HepG2 (cell line): ENCODE results near the gene ANTKMT. TPM values are rescaled to one million over a fixed set of nuclear protein-coding genes. Genes with fewer than 3 reads are reported as not detected.

Experiments
- ATAC-seq: fragments of 200-7000 bp; cut with Tn5 transposase; 3 replicates; pipeline ENCODE4 v1.9.1; 2020; ENCODE audit warnings: mild to moderate bottlenecking, moderate library complexity
- BruUV-seq: library from RNA; stranded (reverse); fragments of 400-500 nt; replicated peaks from 2 replicates; lab custom pipeline; 2021; lab: Mats Ljungman, UMichigan
- CTCF ChIA-PET: fragments of 300-600 bp; formaldehyde crosslinking; extraction: SDS; loops from one replicate; lab custom pipeline; 2021; ENCODE audit warnings: low total read pairs, inconsistent platforms, low intra/inter-chr PET ratio; lab: Yijun Ruan, JAX
- POLR2A ChIA-PET: fragments of 350-600 bp; sonication (Branson Sonifier 250); formaldehyde crosslinking; loops from one replicate; lab custom pipeline; 2020; ENCODE audit warnings: antibody characterized with exemption, inconsistent platforms; lab: Yijun Ruan, JAX
- DNase-seq: peaks from one replicate; pipeline ENCODE4 v3.0.0-alpha.2; 2015; ENCODE audit warnings: low spot score
- FAIRE-seq: peaks from 3 replicates; lab custom pipeline; 2011; peaks lifted over from hg19 to GRCh38; lab: Jason Lieb, UNC
- H2AFZ ChIP-seq: one replicate; pipeline ENCODE4 v1.6.1; 2011; ENCODE audit warnings: low read length, inconsistent platforms
- H3K27ac ChIP-seq: fragments of 300-600 bp; 3 replicates; pipeline ENCODE4 v1.8.0; 2011; ENCODE audit warnings: mixed run types, mild to moderate bottlenecking, mixed read lengths, low read length, inconsistent platforms; ENCODE audit not compliant: insufficient read depth; ENCODE audit errors: extremely low read length
- H3K27me3 ChIP-seq, 2 experiments: fragments of 200-600 bp in 1 of 2; 2 replicates in 1 of 2; 3 replicates in 1 of 2; pipeline versions ENCODE4 v1.6.0 to v1.8.0; 2011; ENCODE audit warnings: low read length in 2 of 2, mild to moderate bottlenecking in 2 of 2, moderate library complexity in 2 of 2, inconsistent platforms in 1 of 2; ENCODE audit not compliant: insufficient read depth in 2 of 2, control insufficient read depth in 1 of 2
- H3K36me3 ChIP-seq, 2 experiments: fragments of 200-600 bp in 1 of 2; replicated peaks in 1 of 2; 2 replicates in 1 of 2; 3 replicates in 1 of 2; pipeline versions ENCODE4 v1.5.1 to v1.8.0; 2011; ENCODE audit warnings: low read length in 2 of 2, inconsistent platforms in 1 of 2; ENCODE audit not compliant: insufficient read depth in 2 of 2, control insufficient read depth in 1 of 2
- H3K4me1 ChIP-seq: 2 replicates; pipeline ENCODE4 v1.5.1; 2012; ENCODE audit warnings: low read length, inconsistent platforms; ENCODE audit not compliant: insufficient read depth
- H3K4me2 ChIP-seq: 2 replicates; pipeline ENCODE4 v1.6.0; 2011; ENCODE audit warnings: low read depth, low read length, inconsistent platforms
- H3K4me3 ChIP-seq, 3 experiments: fragments of 200-600 bp in 1 of 3; sonication (generic), shearing (Covaris generic) in 1 of 3; replicated peaks in 1 of 3; 2 replicates each; pipeline ENCODE4 v1.5.1; 2011 to 2016; ENCODE audit warnings: low read length in 3 of 3, inconsistent platforms in 2 of 3, low read depth in 2 of 3, mild to moderate bottlenecking in 2 of 3, control low read depth in 1 of 3, mixed read lengths in 1 of 3; ENCODE audit not compliant: insufficient read depth in 1 of 3
- H3K79me2 ChIP-seq: one replicate; pipeline ENCODE4 v1.6.1; 2011; ENCODE audit warnings: low read length, inconsistent platforms; ENCODE audit not compliant: insufficient read depth
- H3K9ac ChIP-seq: 2 replicates; pipeline ENCODE4 v1.6.0; 2011; ENCODE audit warnings: mild to moderate bottlenecking, low read depth, low read length, inconsistent platforms; ENCODE audit not compliant: insufficient read depth
- H3K9me3 ChIP-seq: 2 replicates; pipeline ENCODE4 v1.5.1; 2012; ENCODE audit warnings: mild to moderate bottlenecking, low read length
- H4K20me1 ChIP-seq: 2 replicates; pipeline ENCODE4 v1.6.0; 2011; ENCODE audit warnings: inconsistent platforms, mild to moderate bottlenecking, low read length, moderate library complexity; ENCODE audit not compliant: insufficient read depth
- CTCF ChIP-seq: sonication (generic); formaldehyde crosslinking; IDR thresholded peaks from 2 replicates; pipeline ENCODE4 v1.5.0; 2020; ENCODE audit warnings: mild to moderate bottlenecking, missing genetic modification reagents, moderate library complexity
- EEA1 ChIP-seq: sonication (generic); formaldehyde crosslinking; IDR thresholded peaks from 2 replicates; pipeline ENCODE4 v1.5.1; 2020; ENCODE audit warnings: mild to moderate bottlenecking, missing genetic modification reagents, borderline replicate concordance
- KDM2A ChIP-seq: sonication (generic); formaldehyde crosslinking; IDR thresholded peaks from 2 replicates; pipeline ENCODE4 v1.4.0; 2020; ENCODE audit warnings: low read depth, missing genetic modification reagents, borderline replicate concordance
- MAFF ChIP-seq: IDR thresholded peaks from 2 replicates; pipeline ENCODE4 v1.6.1; 2011; ENCODE audit warnings: low read depth, low read length, improper control_type of control experiment
- MTA1 ChIP-seq: sonication (generic); formaldehyde crosslinking; IDR thresholded peaks from 2 replicates; pipeline ENCODE4 v1.4.0; 2020; ENCODE audit warnings: missing genetic modification reagents, mild to moderate bottlenecking, borderline replicate concordance
- MXD4 ChIP-seq: IDR thresholded peaks from 2 replicates; pipeline ENCODE4 v1.6.1; 2016; ENCODE audit warnings: mild to moderate bottlenecking, missing biosample characterization, missing genetic modification reagents
- MYC ChIP-seq: sonication (generic); formaldehyde crosslinking; IDR thresholded peaks from 2 replicates; pipeline ENCODE4 v1.9.0; 2021; ENCODE audit warnings: missing genetic modification reagents, borderline replicate concordance
- MZF1 ChIP-seq: sonication (generic); formaldehyde crosslinking; IDR thresholded peaks from 2 replicates; pipeline ENCODE4 v1.8.1; 2023; ENCODE audit warnings: mild to moderate bottlenecking, missing genetic modification reagents, borderline replicate concordance
- NFAT5 ChIP-seq: sonication (generic); formaldehyde crosslinking; IDR thresholded peaks from 2 replicates; pipeline ENCODE4 v1.4.0; 2020; ENCODE audit warnings: missing genetic modification reagents
- SALL2 ChIP-seq: sonication (generic); formaldehyde crosslinking; IDR thresholded peaks from 2 replicates; pipeline ENCODE4 v1.8.1; 2023; ENCODE audit warnings: mild to moderate bottlenecking, missing genetic modification reagents, inconsistent platforms
- TGIF2 ChIP-seq: IDR thresholded peaks from 2 replicates; pipeline ENCODE4 v1.6.1; 2016; ENCODE audit warnings: control low read depth, missing compliant biosample characterization
- ZNF75D ChIP-seq: sonication (generic); formaldehyde crosslinking; IDR thresholded peaks from 2 replicates; pipeline ENCODE4 v1.8.1; 2023; ENCODE audit warnings: missing genetic modification reagents, mild to moderate bottlenecking, borderline replicate concordance
- ZNF891 ChIP-seq: sonication (generic); formaldehyde crosslinking; IDR thresholded peaks from 2 replicates; pipeline ENCODE4 v1.5.0; 2020; ENCODE audit warnings: mild to moderate bottlenecking, missing genetic modification reagents
- WGBS: methylation state at CpG from one replicate; pipeline ENCODE4 v1.1.6; 2017; ENCODE audit warnings: low lambda C conversion rate; 5-methylcytosine and 5-hydroxymethylcytosine counted together
- in situ Hi-C: cut with HindIII; loops from 2 replicates; pipeline ENCODE4 v1.10.0; 2017; ENCODE audit warnings: low pct_unique_long_range_greater_than_20kb; ENCODE audit not compliant: extremely low pct_ligation_motif_present
- intact Hi-C: fragments of 100-400 bp; cut with micrococcal nuclease; formaldehyde crosslinking; loops from one replicate; pipeline ENCODE4 v1.10.0; 2022; ENCODE audit not compliant: unreplicated experiment
- polyA plus RNA-seq, 8 experiments: library from polyadenylated mRNA; depleted of rRNA in 3 of 8; stranded (reverse) in 7 of 8; unstranded in 1 of 8; fragments of >200 nt; fragmentation: Illumina TruSeq in 4 of 8; extraction: Trizol in 4 of 8; gene quantifications; 2 replicates each; pipeline versions ENCODE4 v1.2.1 to v1.2.3, GENCODE V29; 2011 to 2016; ENCODE audit warnings: low read depth in 4 of 8, missing spikeins in 1 of 8, mixed read lengths in 1 of 8; ENCODE audit not compliant: insufficient read depth in 1 of 8
- total RNA-seq, 5 experiments: library from RNA; depleted of rRNA; stranded (reverse); fragments of >200 nt; fragmentation: Illumina TruSeq; extraction: Trizol; gene quantifications; 2 replicates each; pipeline ENCODE4 v1.2.3, GENCODE V29; 2016; ENCODE audit warnings: low read depth in 1 of 5
- TF ChIP-seq, protein P1 (sequence below): sonication (generic); formaldehyde crosslinking; conservative IDR thresholded peaks from 2 replicates; pipeline ENCODE4 v1.5.0; 2020; ENCODE audit warnings: missing genetic modification reagents

The ANTKMT gene
- total and polyA plus RNA-seq, 2 of the 13 experiments (the other 11 are each of a cell fraction or from before 2014, with no cell fraction given) = 7.5 to 47.8 TPM

DNA sequence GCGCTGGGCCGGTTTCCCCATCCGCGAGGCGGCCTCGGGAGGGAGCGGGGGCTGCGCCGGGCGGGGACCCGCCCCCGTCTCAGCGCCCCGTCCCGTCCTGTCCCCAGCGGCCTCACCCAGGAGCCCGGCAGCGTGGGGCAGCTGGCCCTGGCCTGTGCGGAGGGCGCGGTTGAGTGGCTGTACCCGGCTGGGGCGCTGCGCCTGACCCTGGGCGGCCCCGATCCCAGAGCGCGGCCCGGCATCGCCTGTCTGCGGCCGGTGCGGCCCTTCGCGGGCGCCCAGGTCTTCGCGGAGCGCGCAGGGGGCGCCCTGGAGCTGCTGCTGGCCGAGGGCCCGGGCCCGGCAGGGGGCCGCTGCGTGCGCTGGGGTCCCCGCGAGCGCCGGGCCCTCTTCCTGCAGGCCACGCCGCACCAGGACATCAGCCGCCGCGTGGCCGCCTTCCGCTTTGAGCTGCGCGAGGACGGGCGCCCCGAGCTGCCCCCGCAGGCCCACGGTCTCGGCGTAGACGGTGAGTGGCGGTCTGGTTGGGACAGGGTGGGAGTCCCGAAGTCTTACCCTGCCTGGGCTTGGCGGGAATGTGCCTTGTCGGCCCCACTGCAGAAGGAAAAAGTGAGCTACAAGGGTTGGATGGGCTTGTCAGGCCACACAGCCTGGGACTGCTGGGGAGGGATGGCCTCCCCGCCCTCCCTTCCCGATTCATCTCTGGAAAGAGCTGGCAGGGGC is 5.3 kb upstream of the ANTKMT start:
- intact Hi-C loops = no loop called here
- peaks cover 5% of the 10 kb centered on the region for H4K20me1 ChIP-seq
- no peaks in the 10 kb centered on the region for H3K36me3 ChIP-seq
- H3K4me2 ChIP-seq = peak overlapping the region; percentile 92
- 0% methylated on average over 3 of the region's 74 CpGs for WGBS
- no peak overlapping the region for H2AFZ ChIP-seq
- POLR2A ChIA-PET = interaction anchor here (1.0 to 2.4 kb wide), 11 partner anchors 10 to 73 kb away, joined by 3 to 14 read pairs (median 6); partner anchors contain the start of genes CCDC78, CHTF18, CIAO3 and HAGHL
- ATAC-seq (peak; percentile 38), DNase-seq (no peak), FAIRE-seq (no peak)
- H3K27me3 ChIP-seq = peaks cover 0 to 8% of the 10 kb centered on the region in 2 experiments; a peak in 2 of 5 replicates
- H3K4me3 ChIP-seq = peak overlapping the region; percentile 58 to 77 (median 66); a peak in 5 of 6 replicates
- H3K9ac ChIP-seq = peak overlapping the region; percentile 54
- peaks cover 51% of the 10 kb centered on the region for H3K4me1 ChIP-seq
- CTCF ChIA-PET = no interaction called here
- peak overlapping the region; percentile 45 for H3K27ac ChIP-seq
- H3K9me3 ChIP-seq = no peaks in the 10 kb centered on the region
- peaks cover 3% of the 10 kb centered on the region for H3K79me2 ChIP-seq
- BruUV-seq = no TSS peak
- in situ Hi-C loops = no loop called here
- peak; percentile 9; the same call in 1 of the 2 replicates for TF ChIP-seq MTA1 (CRISPR knock-in tag)
- 0 out of 2 replicates have a peak, but pooled peaks have one; percentile 37 for TF ChIP-seq ZNF891
- TF ChIP-seq, protein P1, sequence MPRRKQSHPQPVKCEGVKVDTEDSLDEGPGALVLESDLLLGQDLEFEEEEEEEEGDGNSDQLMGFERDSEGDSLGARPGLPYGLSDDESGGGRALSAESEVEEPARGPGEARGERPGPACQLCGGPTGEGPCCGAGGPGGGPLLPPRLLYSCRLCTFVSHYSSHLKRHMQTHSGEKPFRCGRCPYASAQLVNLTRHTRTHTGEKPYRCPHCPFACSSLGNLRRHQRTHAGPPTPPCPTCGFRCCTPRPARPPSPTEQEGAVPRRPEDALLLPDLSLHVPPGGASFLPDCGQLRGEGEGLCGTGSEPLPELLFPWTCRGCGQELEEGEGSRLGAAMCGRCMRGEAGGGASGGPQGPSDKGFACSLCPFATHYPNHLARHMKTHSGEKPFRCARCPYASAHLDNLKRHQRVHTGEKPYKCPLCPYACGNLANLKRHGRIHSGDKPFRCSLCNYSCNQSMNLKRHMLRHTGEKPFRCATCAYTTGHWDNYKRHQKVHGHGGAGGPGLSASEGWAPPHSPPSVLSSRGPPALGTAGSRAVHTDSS (CRISPR knock-in tag) = no peak
- peak; percentile 33; the same call in 1 of the 2 replicates for TF ChIP-seq CTCF (CRISPR knock-in tag)
- 0 out of 2 replicates have a peak, but pooled peaks have one; percentile 32 for TF ChIP-seq MXD4 (CRISPR knock-in tag)
- TF ChIP-seq MYC (CRISPR knock-in tag) = 0 out of 2 replicates have a peak, but pooled peaks have one; percentile 12
- 0 out of 2 replicates have a peak, but pooled peaks have one; percentile 7 for TF ChIP-seq SALL2 (CRISPR knock-in tag)
- TF ChIP-seq KDM2A (CRISPR knock-in tag) = peak; percentile 34; the same call in 1 of the 2 replicates
- TF ChIP-seq EEA1 = no peak
- TF ChIP-seq MAFF = no peak
- TF ChIP-seq TGIF2 (CRISPR knock-in tag) = 0 out of 2 replicates have a peak, but pooled peaks have one; percentile 24
- TF ChIP-seq NFAT5 (CRISPR knock-in tag) = no peak
- no peak for TF ChIP-seq MZF1 (CRISPR knock-in tag)
- no peak for TF ChIP-seq ZNF75D
